ENCODE data around the gene RPTOR. TPM values are rescaled to one million over a fixed set of nuclear protein-coding genes. Genes with fewer than 3 reads are reported as not detected.

RPTOR gene
- total and polyA plus RNA-seq, 2 donors (not counting 3 experiments of a cell fraction or from before 2014, with no cell fraction given): 10.7 to 41.8 TPM

DNA sequence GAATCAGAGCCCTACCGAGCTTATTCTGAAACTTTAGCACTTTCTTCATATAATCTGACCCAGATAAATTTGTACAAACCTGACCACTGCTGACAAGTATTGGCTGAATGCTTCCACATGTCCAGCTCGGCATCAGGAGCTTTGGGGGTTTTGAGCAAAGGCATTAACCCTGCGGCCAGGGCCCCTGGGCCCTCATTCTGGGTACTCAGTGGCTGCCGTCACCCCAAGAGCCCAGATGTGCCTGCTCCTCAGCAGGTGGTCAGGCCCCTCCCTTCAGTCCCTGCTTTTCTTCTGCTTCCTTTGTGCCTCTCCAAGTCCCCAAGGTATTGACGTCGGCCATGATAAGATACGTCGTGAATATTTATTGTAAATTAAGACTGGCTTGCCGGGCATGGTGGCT lies 399.7 kb downstream of the RPTOR start:
- Histone ChIP-seq H3K9me3 (replicated peaks; ENCODE audit: control insufficient read depth, insufficient read depth, low read length) (no peaks in the 10 kb centered on the region), H3K79me2 (ENCODE audit: control insufficient read depth, insufficient read depth, low read length) (no peaks in the 10 kb centered on the region), H3K36me3 (ENCODE audit: control insufficient read depth in 2 of 2, extremely low read depth in 1 of 2, insufficient read depth in 2 of 2, low read length in 2 of 2) (no peaks in the 10 kb centered on the region), H3K27me3 (ENCODE audit: control insufficient read depth in 2 of 2, insufficient read depth in 2 of 2, low read length in 2 of 2) (no peaks in the 10 kb centered on the region), H3K9ac (replicated peaks; ENCODE audit: extremely low read depth, insufficient read depth, low read length) (no peak overlapping the region), H3K4me2 (ENCODE audit: insufficient read depth, low read length) (no peak overlapping the region), H4K20me1 (replicated peaks; ENCODE audit: control insufficient read depth, extremely low read depth, insufficient read depth, low read length) (no peaks in the 10 kb centered on the region), H3K9me1 (replicated peaks; ENCODE audit: control insufficient read depth, extremely low read depth, insufficient read depth, low read length) (no peaks in the 10 kb centered on the region), H3K27ac (ENCODE audit: insufficient read depth, low read depth, low read length) (no peak overlapping the region), H3K4me1 (ENCODE audit: control insufficient read depth, extremely low read depth, insufficient read depth, low read length) (no peaks in the 10 kb centered on the region), H2AFZ (ENCODE audit: low read depth, low read length) (no peak overlapping the region), H3K4me3 (replicated peaks in 1 of 3; ENCODE audit: insufficient read depth in 1 of 3, low read depth in 1 of 3, low read length in 3 of 3) (no peak overlapping the region)
- dilution Hi-C loops (cut with MboI; ENCODE audit: extremely low pct_ligation_motif_present, low sequenced_read_pairs) (no loop called here), intact Hi-C loops (cut with micrococcal nuclease) (no loop called here)
- ChIA-PET POLR2A (no interaction called here), CTCF (interaction anchor here (1.2 to 1.4 kb wide), 2 partner anchors 12 to 517 kb away, joined by 3 to 5 read pairs; no protein-coding TSS in a partner anchor)
- BruUV-seq (replicated peaks): no TSS peak
- no peak for DNase-seq (ENCODE audit: low read depth, low spot score)
- no peak for FAIRE-seq
- TF ChIP-seq, protein P1, sequence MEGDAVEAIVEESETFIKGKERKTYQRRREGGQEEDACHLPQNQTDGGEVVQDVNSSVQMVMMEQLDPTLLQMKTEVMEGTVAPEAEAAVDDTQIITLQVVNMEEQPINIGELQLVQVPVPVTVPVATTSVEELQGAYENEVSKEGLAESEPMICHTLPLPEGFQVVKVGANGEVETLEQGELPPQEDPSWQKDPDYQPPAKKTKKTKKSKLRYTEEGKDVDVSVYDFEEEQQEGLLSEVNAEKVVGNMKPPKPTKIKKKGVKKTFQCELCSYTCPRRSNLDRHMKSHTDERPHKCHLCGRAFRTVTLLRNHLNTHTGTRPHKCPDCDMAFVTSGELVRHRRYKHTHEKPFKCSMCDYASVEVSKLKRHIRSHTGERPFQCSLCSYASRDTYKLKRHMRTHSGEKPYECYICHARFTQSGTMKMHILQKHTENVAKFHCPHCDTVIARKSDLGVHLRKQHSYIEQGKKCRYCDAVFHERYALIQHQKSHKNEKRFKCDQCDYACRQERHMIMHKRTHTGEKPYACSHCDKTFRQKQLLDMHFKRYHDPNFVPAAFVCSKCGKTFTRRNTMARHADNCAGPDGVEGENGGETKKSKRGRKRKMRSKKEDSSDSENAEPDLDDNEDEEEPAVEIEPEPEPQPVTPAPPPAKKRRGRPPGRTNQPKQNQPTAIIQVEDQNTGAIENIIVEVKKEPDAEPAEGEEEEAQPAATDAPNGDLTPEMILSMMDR (IDR thresholded peaks at IDR 0.05; ENCODE audit: extremely low read depth in 1 of 2, insufficient read depth in 1 of 2, low read depth in 1 of 2, low read length in 2 of 2): no peak
- TF ChIP-seq POLR2A (IDR thresholded peaks at IDR 0.05; ENCODE audit: low read depth, low read length): no peak
- no peak for TF ChIP-seq EZH2 (IDR thresholded peaks at IDR 0.05; ENCODE audit: borderline replicate concordance, low read depth, low read length, severe bottlenecking)
- TF ChIP-seq JUN (IDR thresholded peaks at IDR 0.05; ENCODE audit: borderline replicate concordance, insufficient read depth, insufficient read length, low read depth): no peak
- no peak for TF ChIP-seq MAX (IDR thresholded peaks at IDR 0.05; ENCODE audit: insufficient read depth, insufficient read length)
- TF ChIP-seq POLR2AphosphoS5 (IDR thresholded peaks at IDR 0.05; ENCODE audit: insufficient read depth, low read depth, low read length): no peak
- no peak for TF ChIP-seq FOS (IDR thresholded peaks at IDR 0.05; ENCODE audit: borderline replicate concordance, insufficient read depth, low read length)
- TF ChIP-seq GATA2 (IDR thresholded peaks at IDR 0.05; ENCODE audit: insufficient read depth, insufficient read length, low read depth, low read length): no peak
- TF ChIP-seq MYC (IDR thresholded peaks at IDR 0.05; ENCODE audit: low read depth, low read length): no peak

Data from endothelial cell of umbilical vein (primary cell).